Peyer's patch (tissue), 4 donors: Measurements from ENCODE around the gene LARP4B.

Experiments
- POLR2A ChIP-seq, 2 donors: fragments of 450-650 bp; IDR thresholded peaks; one replicate each; pipeline ENCODE4 v1.5.1; 2017; ENCODE audit warnings: antibody characterized with exemption in 2 of 2, mild to moderate bottlenecking in 2 of 2, moderate library complexity in 2 of 2
- TF ChIP-seq, protein P1 (sequence below), 6 experiments: fragments of 450-650 bp in 4 of 6; fragments of 200-600 bp in 2 of 6; sonication (generic) in 1 of 6; IDR thresholded peaks; one replicate each; pipeline ENCODE4 v1.5.1; 2017 to 2019; ENCODE audit warnings: antibody characterized with exemption in 6 of 6, mild to moderate bottlenecking in 3 of 6, moderate library complexity in 1 of 6

DNA sequence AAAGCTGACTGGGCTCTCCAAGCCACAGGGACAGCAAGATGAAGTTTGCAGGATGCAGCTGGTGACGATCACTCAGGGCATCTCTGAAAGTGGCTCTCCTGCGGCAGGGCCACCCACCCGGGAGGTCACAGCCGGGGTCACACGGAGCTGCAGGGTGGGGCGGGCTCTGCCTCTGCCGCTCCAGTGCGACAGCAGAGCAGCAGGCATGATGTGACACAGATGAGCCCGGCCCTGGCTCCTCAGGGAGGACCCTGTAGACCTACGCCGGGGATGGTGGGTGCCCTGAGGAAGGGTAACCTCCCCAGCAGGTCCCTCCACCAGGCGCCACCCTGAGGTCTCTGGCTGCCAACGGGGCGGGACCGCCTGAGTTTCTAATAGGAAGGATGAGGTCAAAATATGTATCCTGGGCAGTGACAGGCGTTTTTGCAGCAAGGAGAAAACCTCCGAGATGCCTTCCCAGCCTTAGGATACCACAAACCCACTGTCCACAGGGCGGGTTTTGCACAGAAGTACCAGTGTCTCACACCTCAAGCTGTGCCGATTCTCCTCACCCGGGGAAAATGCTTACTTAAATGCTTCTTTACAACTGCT, 127.2 kb downstream of the LARP4B start:
- no peak for TF ChIP-seq POLR2A (IDR thresholded peaks at IDR 0.05)
- TF ChIP-seq, protein P1, sequence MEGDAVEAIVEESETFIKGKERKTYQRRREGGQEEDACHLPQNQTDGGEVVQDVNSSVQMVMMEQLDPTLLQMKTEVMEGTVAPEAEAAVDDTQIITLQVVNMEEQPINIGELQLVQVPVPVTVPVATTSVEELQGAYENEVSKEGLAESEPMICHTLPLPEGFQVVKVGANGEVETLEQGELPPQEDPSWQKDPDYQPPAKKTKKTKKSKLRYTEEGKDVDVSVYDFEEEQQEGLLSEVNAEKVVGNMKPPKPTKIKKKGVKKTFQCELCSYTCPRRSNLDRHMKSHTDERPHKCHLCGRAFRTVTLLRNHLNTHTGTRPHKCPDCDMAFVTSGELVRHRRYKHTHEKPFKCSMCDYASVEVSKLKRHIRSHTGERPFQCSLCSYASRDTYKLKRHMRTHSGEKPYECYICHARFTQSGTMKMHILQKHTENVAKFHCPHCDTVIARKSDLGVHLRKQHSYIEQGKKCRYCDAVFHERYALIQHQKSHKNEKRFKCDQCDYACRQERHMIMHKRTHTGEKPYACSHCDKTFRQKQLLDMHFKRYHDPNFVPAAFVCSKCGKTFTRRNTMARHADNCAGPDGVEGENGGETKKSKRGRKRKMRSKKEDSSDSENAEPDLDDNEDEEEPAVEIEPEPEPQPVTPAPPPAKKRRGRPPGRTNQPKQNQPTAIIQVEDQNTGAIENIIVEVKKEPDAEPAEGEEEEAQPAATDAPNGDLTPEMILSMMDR (IDR thresholded peaks at IDR 0.05) = no peak
